Vagina (tissue), 2 donors: Measurements from ENCODE around the gene NCCRP1.

ENCODE experiments used
- POLR2A ChIP-seq, 2 donors: fragments of 450-650 bp; IDR thresholded peaks; one replicate each; pipeline ENCODE4 v1.6.1; 2017; ENCODE audit warnings: antibody characterized with exemption in 2 of 2, mild to moderate bottlenecking in 2 of 2, moderate library complexity in 2 of 2
- POLR2AphosphoS5 ChIP-seq, 2 donors: sonication (generic); formaldehyde crosslinking; IDR thresholded peaks; one replicate each; pipeline ENCODE4 v1.9.0; 2017; ENCODE audit warnings: antibody characterized with exemption in 2 of 2, mild to moderate bottlenecking in 2 of 2, low read depth in 1 of 2; ENCODE audit not compliant: insufficient read depth in 1 of 2
- TF ChIP-seq, protein P1 (sequence below), 3 experiments: fragments of 450-650 bp in 2 of 3; fragments of 200-600 bp in 1 of 3; sonication (generic) in 1 of 3; IDR thresholded peaks; one replicate each; pipeline ENCODE4 v1.5.1; 2017 to 2019; ENCODE audit warnings: antibody characterized with exemption in 3 of 3, mild to moderate bottlenecking in 2 of 3, moderate library complexity in 2 of 3

DNA sequence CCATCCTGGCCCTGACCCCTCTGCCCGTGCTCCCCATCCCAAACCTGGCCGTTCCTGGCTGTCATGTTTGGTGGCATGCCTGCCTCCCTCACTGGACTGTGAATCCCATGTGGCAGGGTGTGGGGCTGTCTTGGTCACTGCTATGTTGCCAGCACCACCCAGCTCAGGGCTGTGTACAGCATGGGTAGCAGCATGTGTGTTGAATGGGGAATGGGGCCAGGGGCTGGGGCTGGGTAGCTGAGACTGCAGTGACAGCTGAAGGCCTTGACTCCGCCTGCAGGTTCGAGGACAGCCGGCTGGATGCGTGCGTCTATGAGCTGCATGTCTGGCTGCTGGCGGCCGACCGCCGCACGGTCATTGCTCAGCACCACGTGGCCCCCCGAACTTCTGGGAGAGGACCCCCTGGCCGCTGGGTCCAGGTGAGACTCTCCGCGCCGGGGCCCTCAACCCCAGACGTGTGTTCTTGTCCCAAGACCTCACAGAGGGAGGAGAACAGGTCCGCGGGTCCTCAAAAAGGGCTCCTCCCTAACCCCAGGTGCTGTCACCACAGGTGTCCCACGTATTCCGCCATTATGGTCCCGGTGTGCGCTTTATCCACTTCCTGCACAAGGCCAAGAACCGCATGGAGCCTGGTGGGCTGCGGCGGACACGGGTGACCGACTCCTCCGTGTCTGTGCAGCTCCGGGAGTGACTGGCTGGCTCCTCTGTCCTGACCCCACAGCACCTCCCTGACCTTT lies 3.5 kb downstream of the NCCRP1 start:
- TF ChIP-seq POLR2A (IDR thresholded peaks at IDR 0.05) (no peak), POLR2AphosphoS5 (IDR thresholded peaks at IDR 0.05; ENCODE audit: insufficient read depth in 1 of 2, low read depth in 1 of 2) (no peak)
- TF ChIP-seq, protein P1, sequence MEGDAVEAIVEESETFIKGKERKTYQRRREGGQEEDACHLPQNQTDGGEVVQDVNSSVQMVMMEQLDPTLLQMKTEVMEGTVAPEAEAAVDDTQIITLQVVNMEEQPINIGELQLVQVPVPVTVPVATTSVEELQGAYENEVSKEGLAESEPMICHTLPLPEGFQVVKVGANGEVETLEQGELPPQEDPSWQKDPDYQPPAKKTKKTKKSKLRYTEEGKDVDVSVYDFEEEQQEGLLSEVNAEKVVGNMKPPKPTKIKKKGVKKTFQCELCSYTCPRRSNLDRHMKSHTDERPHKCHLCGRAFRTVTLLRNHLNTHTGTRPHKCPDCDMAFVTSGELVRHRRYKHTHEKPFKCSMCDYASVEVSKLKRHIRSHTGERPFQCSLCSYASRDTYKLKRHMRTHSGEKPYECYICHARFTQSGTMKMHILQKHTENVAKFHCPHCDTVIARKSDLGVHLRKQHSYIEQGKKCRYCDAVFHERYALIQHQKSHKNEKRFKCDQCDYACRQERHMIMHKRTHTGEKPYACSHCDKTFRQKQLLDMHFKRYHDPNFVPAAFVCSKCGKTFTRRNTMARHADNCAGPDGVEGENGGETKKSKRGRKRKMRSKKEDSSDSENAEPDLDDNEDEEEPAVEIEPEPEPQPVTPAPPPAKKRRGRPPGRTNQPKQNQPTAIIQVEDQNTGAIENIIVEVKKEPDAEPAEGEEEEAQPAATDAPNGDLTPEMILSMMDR (IDR thresholded peaks at IDR 0.05) = no peak
